Measurements from ENCODE around the gene PRKG1.
"Not testable (repeated sequence)": the region's sequence is repeated elsewhere in the genome, so short reads cannot be mapped to it uniquely, and the experiment has no call there.

PRKG1 gene

GRCh38 chr10:52245547-52245946 lies 1171.3 kb downstream of the PRKG1 start:
- Histone ChIP-seq H3K4me3 (ENCODE audit: low read length) (no peak overlapping the region), H3K9ac (ENCODE audit: low read depth, low read length) (no peak overlapping the region), H3K4me2 (ENCODE audit: low read length) (no peak overlapping the region), H3K9me3 (replicated peaks; ENCODE audit: low read length) (no peaks in the 10 kb centered on the region), H3K4me1 (ENCODE audit: control insufficient read depth, insufficient read depth, low read length) (no peaks in the 10 kb centered on the region), H3K27me3 (ENCODE audit: control insufficient read depth, insufficient read depth, low read length) (no peaks in the 10 kb centered on the region), H3K36me3 (ENCODE audit: insufficient read depth, low read length) (no peaks in the 10 kb centered on the region)

GRCh38 chr10:52247929-52248328 lies 1173.6 kb downstream of the PRKG1 start:
- not testable (repeated sequence) for H3K4me2 ChIP-seq (ENCODE audit: low read length); H3K27me3 ChIP-seq (ENCODE audit: control insufficient read depth, insufficient read depth, low read length)

GRCh38 chr10:52248697-52249306 lies 1174.5 kb downstream of the PRKG1 start:
- H3K9me3 ChIP-seq (replicated peaks; ENCODE audit: low read length) = no peaks in the 10 kb centered on the region
- H3K4me3 ChIP-seq (ENCODE audit: low read length) = no peak overlapping the region
- no peak overlapping the region for H3K9ac ChIP-seq (ENCODE audit: low read depth, low read length)
- H3K4me1 ChIP-seq (ENCODE audit: control insufficient read depth, insufficient read depth, low read length) = no peaks in the 10 kb centered on the region
- no peaks in the 10 kb centered on the region for H3K27me3 ChIP-seq (ENCODE audit: control insufficient read depth, insufficient read depth, low read length)
- no peak overlapping the region for H3K4me2 ChIP-seq (ENCODE audit: low read length)
- H3K36me3 ChIP-seq (ENCODE audit: insufficient read depth, low read length) = no peaks in the 10 kb centered on the region

More at GRCh38 chr10:52247929-52248328, 1173.6 kb downstream of the PRKG1 start:
- not testable (repeated sequence) for H3K36me3 ChIP-seq (ENCODE audit: insufficient read depth, low read length); H3K9me3 ChIP-seq (replicated peaks; ENCODE audit: low read length); H3K4me3 ChIP-seq (ENCODE audit: low read length); H3K4me1 ChIP-seq (ENCODE audit: control insufficient read depth, insufficient read depth, low read length); H3K9ac ChIP-seq (ENCODE audit: low read depth, low read length)

- Histone ChIP-seq H3K4me3 (ENCODE audit: low read length) (no peak overlapping the region), H3K36me3 (ENCODE audit: insufficient read depth, low read length) (no peaks in the 10 kb centered on the region), H3K9me3 (replicated peaks; ENCODE audit: low read length) (no peaks in the 10 kb centered on the region), H3K4me1 (ENCODE audit: control insufficient read depth, insufficient read depth, low read length) (no peaks in the 10 kb centered on the region), H3K9ac (ENCODE audit: low read depth, low read length) (no peak overlapping the region), H3K4me2 (ENCODE audit: low read length) (no peak overlapping the region), H3K27me3 (ENCODE audit: control insufficient read depth, insufficient read depth, low read length) (no peaks in the 10 kb centered on the region)
Observed at GRCh38 chr10:52249850-52250395, 1175.6 kb downstream of the PRKG1 start.

DNA sequence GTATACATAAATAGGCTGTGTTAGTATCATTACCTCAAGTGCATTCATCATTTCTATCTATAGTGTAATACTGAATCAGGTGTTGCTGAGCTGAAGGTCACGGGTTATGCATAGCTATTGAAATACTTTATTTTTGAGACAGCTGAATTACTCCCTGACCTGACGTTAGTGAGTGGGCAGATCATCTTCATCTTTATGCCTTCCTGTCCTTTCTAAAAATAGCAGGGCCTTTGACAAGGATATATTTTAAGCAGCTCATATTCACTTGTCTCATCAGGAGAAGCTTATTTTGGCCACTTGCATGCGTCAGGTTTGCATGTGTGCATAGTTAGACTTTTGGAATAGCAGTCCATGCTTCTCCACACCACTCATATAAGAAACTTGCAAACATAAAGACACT lies 1176.2 kb downstream of the PRKG1 start:
- no peaks in the 10 kb centered on the region for H3K27me3 ChIP-seq (ENCODE audit: control insufficient read depth, insufficient read depth, low read length)

GRCh38 chr10:52252307-52252706 lies 1178.0 kb downstream of the PRKG1 start:
- Histone ChIP-seq H3K27me3 (ENCODE audit: control insufficient read depth, insufficient read depth, low read length) (no peaks in the 10 kb centered on the region), H3K4me1 (ENCODE audit: control insufficient read depth, insufficient read depth, low read length) (peaks cover 7% of the 10 kb centered on the region), H3K9ac (ENCODE audit: low read depth, low read length) (no peak overlapping the region), H3K4me2 (ENCODE audit: low read length) (no peak overlapping the region), H3K9me3 (replicated peaks; ENCODE audit: low read length) (no peaks in the 10 kb centered on the region), H3K36me3 (ENCODE audit: insufficient read depth, low read length) (no peaks in the 10 kb centered on the region), H3K4me3 (ENCODE audit: low read length) (no peak overlapping the region)

More for the DNA sequence above, 1176.2 kb downstream of the PRKG1 start:
- Histone ChIP-seq H3K36me3 (ENCODE audit: insufficient read depth, low read length) (no peaks in the 10 kb centered on the region), H3K4me3 (ENCODE audit: low read length) (no peak overlapping the region), H3K4me2 (ENCODE audit: low read length) (no peak overlapping the region), H3K4me1 (ENCODE audit: control insufficient read depth, insufficient read depth, low read length) (no peaks in the 10 kb centered on the region), H3K9ac (ENCODE audit: low read depth, low read length) (no peak overlapping the region), H3K9me3 (replicated peaks; ENCODE audit: low read length) (no peaks in the 10 kb centered on the region)

DNA sequence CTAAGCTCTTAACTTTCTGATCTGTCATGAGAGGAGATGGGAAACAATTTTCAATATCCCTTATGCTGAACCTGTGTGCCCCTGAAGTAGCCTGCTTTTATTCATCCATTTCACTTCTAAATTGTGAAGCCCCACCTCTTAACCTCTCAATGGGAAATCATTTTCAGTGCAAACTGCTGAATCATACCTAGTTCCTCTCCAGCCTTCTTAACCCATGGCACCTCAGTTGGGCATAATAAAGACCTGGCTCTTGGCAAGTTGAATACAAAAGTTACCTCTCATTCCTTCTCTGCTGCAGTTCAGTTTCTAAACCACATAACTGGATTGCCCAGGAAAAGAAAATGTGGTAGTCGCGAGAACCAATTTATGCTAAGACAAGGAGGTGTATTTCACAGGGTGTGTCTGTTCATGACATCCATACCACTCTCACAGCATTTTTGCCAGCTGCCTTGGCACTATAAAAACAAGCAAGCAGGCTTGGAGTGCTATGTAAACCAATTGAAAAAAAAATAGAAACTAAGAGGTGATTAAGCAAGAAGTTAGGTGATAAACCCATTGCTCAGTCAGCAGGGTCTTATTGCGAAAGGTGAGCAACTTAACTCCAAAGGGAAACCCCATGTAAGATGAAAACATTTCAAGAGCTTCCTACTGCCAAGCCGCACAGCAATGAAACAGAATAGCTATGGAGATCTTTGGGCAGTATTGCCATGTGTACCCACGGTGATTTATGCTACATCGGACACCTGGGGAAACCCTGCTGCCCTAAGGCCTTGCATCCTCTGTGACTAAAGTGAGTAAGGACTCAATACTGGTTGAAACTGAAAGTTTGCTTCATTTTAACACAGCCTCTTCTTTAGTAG lies 1182.8 kb downstream of the PRKG1 start:
- no peak overlapping the region for H3K4me2 ChIP-seq (ENCODE audit: low read length)
- peaks cover 8% of the 10 kb centered on the region for H3K4me1 ChIP-seq (ENCODE audit: control insufficient read depth, insufficient read depth, low read length)
- H3K27me3 ChIP-seq (ENCODE audit: control insufficient read depth, insufficient read depth, low read length) = no peaks in the 10 kb centered on the region
- no peak overlapping the region for H3K4me3 ChIP-seq (ENCODE audit: low read length)
- H3K36me3 ChIP-seq (ENCODE audit: insufficient read depth, low read length) = no peaks in the 10 kb centered on the region
- H3K9me3 ChIP-seq (replicated peaks; ENCODE audit: low read length) = no peaks in the 10 kb centered on the region
- no peak overlapping the region for H3K9ac ChIP-seq (ENCODE audit: low read depth, low read length)

DNA sequence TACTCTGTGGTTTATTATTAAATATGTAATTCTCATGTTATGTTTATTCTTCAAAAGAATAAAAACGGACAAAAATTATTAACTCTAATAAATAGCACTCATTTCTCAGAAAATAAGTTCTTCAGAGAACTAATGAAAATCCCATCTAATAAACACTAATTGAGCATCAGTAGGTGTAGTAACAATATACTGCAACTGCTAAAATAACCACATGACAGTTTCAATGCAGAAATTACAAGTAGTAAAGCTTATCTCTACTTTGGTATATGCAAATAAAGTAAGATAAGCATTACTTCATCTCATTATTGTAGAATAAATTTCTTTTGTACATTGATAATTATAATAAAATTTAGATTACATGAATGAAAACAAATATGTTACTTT lies 1183.4 kb downstream of the PRKG1 start:
- Histone ChIP-seq H3K4me2 (ENCODE audit: low read length) (no peak overlapping the region), H3K4me1 (ENCODE audit: control insufficient read depth, insufficient read depth, low read length) (peaks cover 8% of the 10 kb centered on the region), H3K9ac (ENCODE audit: low read depth, low read length) (no peak overlapping the region), H3K27me3 (ENCODE audit: control insufficient read depth, insufficient read depth, low read length) (no peaks in the 10 kb centered on the region), H3K36me3 (ENCODE audit: insufficient read depth, low read length) (no peaks in the 10 kb centered on the region), H3K9me3 (replicated peaks; ENCODE audit: low read length) (no peaks in the 10 kb centered on the region), H3K4me3 (ENCODE audit: low read length) (no peak overlapping the region)

- no peaks in the 10 kb centered on the region for H3K9me3 ChIP-seq (replicated peaks; ENCODE audit: low read length)
- H3K36me3 ChIP-seq (ENCODE audit: insufficient read depth, low read length) = no peaks in the 10 kb centered on the region
- H3K4me2 ChIP-seq (ENCODE audit: low read length) = no peak overlapping the region
- peaks cover 8% of the 10 kb centered on the region for H3K4me1 ChIP-seq (ENCODE audit: control insufficient read depth, insufficient read depth, low read length)
- H3K9ac ChIP-seq (ENCODE audit: low read depth, low read length) = no peak overlapping the region
- no peak overlapping the region for H3K4me3 ChIP-seq (ENCODE audit: low read length)
- H3K27me3 ChIP-seq (ENCODE audit: control insufficient read depth, insufficient read depth, low read length) = no peaks in the 10 kb centered on the region
Observed at GRCh38 chr10:52258799-52259425, 1184.6 kb downstream of the PRKG1 start.

GRCh38 chr10:52259426-52259812 lies 1185.1 kb downstream of the PRKG1 start:
- H3K4me2 ChIP-seq (ENCODE audit: low read length) = no peak overlapping the region
- no peak overlapping the region for H3K4me3 ChIP-seq (ENCODE audit: low read length)
- peaks cover 8% of the 10 kb centered on the region for H3K4me1 ChIP-seq (ENCODE audit: control insufficient read depth, insufficient read depth, low read length)
- H3K9me3 ChIP-seq (replicated peaks; ENCODE audit: low read length) = no peaks in the 10 kb centered on the region
- no peaks in the 10 kb centered on the region for H3K27me3 ChIP-seq (ENCODE audit: control insufficient read depth, insufficient read depth, low read length)
- no peak overlapping the region for H3K9ac ChIP-seq (ENCODE audit: low read depth, low read length)
- no peaks in the 10 kb centered on the region for H3K36me3 ChIP-seq (ENCODE audit: insufficient read depth, low read length)

DNA sequence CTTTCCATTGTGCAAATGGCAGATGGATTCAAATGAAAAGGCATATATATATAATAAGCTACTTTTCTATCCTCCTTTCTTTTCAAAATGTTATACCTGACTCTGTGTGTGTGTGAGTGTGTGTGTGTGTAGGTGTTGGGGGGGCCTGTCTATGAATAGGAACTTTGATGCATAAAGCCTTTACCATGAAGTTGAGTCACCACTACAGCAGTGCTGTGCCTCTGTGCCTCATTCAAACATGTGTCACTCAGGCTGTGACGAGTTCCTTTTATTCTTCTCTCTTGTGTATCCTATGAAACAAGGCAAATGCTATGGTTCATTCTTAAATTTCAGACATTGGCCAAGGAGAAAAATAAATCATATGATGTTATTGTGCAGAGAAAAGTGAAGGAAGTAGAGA lies 1187.1 kb downstream of the PRKG1 start:
- no peaks in the 10 kb centered on the region for H3K36me3 ChIP-seq (ENCODE audit: insufficient read depth, low read length)
- no peaks in the 10 kb centered on the region for H3K9me3 ChIP-seq (replicated peaks; ENCODE audit: low read length)
- H3K4me3 ChIP-seq (ENCODE audit: low read length) = no peak overlapping the region
- no peak overlapping the region for H3K9ac ChIP-seq (ENCODE audit: low read depth, low read length)
- H3K4me1 ChIP-seq (ENCODE audit: control insufficient read depth, insufficient read depth, low read length) = peaks cover 8% of the 10 kb centered on the region
- H3K4me2 ChIP-seq (ENCODE audit: low read length) = no peak overlapping the region
- no peaks in the 10 kb centered on the region for H3K27me3 ChIP-seq (ENCODE audit: control insufficient read depth, insufficient read depth, low read length)

All from skeletal muscle satellite cell (primary cell).